Measurements from ENCODE around the gene ARHGEF3. TPM values are rescaled to one million over a fixed set of nuclear protein-coding genes. Genes with fewer than 3 reads are reported as not detected.

The ARHGEF3 gene
- total RNA-seq, 1 donor from 2014 or later = 20.9 TPM

DNA sequence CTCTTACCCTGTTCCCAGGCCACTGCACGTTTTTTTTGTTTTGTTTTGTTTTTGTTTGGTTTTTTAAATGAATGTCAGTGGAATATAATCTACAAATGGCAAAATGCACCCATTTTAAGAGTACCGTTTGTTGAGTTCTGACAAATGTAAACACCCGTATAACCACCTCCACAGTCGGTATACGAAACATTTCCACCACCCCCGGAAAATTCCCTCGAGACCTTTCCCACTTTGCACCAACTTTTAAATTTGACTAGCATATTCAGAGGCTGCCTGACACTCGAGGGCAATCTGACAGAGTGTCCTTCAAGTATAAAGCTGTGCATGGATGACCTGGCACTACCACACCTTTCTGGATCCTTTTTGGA, 613 bp upstream of the ARHGEF3 start:
- H3K27me3 Mint-ChIP-seq = no peaks in the 10 kb centered on the region
- no peaks in the 10 kb centered on the region for H3K36me3 Mint-ChIP-seq
- H3K4me3 Mint-ChIP-seq = peak overlapping the region; percentile 82
- no peaks in the 10 kb centered on the region for H3K9me3 Mint-ChIP-seq
- peak overlapping the region; percentile 78 for H3K27ac Mint-ChIP-seq
- no peak for DNase-seq (ENCODE audit: extremely low spot score, unreplicated experiment)
- TF ChIP-seq, protein P1, sequence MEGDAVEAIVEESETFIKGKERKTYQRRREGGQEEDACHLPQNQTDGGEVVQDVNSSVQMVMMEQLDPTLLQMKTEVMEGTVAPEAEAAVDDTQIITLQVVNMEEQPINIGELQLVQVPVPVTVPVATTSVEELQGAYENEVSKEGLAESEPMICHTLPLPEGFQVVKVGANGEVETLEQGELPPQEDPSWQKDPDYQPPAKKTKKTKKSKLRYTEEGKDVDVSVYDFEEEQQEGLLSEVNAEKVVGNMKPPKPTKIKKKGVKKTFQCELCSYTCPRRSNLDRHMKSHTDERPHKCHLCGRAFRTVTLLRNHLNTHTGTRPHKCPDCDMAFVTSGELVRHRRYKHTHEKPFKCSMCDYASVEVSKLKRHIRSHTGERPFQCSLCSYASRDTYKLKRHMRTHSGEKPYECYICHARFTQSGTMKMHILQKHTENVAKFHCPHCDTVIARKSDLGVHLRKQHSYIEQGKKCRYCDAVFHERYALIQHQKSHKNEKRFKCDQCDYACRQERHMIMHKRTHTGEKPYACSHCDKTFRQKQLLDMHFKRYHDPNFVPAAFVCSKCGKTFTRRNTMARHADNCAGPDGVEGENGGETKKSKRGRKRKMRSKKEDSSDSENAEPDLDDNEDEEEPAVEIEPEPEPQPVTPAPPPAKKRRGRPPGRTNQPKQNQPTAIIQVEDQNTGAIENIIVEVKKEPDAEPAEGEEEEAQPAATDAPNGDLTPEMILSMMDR (conservative IDR thresholded peaks at IDR 0.05) = peak; percentile 13
- peaks cover 35% of the 10 kb centered on the region for H3K4me1 Mint-ChIP-seq (ENCODE audit: unreplicated experiment)

DNA sequence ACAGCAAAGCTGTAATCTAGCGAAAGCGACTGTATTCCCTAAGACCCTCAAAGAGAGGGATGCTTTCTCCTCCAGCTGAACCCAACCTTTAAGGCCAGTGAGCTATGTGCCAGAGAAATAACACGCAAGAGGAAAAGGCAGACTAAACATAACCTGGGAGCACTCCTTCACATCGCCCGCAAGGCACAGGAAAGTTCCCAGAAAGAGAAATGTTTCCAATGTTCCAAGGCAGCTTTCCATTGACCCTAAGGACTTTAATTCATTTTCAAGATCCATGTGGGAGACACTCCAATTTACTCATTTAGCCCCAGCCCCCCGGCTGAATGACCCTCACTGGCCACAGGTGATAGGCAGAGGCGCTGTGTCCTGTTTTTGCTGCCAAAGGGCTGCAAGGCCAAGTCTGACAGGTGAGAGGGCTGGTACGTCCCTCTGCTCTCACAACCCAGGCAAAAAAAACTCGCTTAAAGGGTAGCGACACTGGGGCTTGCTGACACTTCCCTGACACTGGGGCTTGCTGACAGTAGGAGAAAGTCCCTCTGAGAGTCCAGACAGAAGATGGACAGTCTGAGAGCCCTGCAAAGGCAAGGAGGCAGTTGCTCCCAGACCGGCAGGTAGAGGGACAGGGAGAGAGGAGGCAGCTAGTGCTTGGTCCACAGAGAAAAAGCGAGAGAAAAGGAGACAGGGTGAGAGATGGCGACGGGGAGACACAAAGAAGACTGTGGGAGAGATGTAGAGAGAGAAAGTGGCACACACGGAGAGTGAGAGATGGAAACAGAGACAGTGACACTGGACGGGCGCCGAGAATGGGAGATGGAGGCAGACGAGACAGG, 702 bp downstream of the ARHGEF3 start:
- Mint-ChIP-seq H3K36me3 (no peaks in the 10 kb centered on the region), H3K27me3 (no peaks in the 10 kb centered on the region), H3K9me3 (no peaks in the 10 kb centered on the region), H3K27ac (peak overlapping the region; percentile 88), H3K4me1 (ENCODE audit: unreplicated experiment) (peaks cover 46% of the 10 kb centered on the region), H3K4me3 (peak overlapping the region; percentile 97)
- TF ChIP-seq, protein P1 (conservative IDR thresholded peaks at IDR 0.05) = no peak
- no peak for DNase-seq (ENCODE audit: extremely low spot score, unreplicated experiment)

GRCh38 chr3:56800130-56800831, 1.5 kb downstream of the ARHGEF3 start:
- H3K27ac Mint-ChIP-seq = peak overlapping the region; percentile 88
- no peak for DNase-seq (ENCODE audit: extremely low spot score, unreplicated experiment)
- peak overlapping the region; percentile 97 for H3K4me3 Mint-ChIP-seq

DNA sequence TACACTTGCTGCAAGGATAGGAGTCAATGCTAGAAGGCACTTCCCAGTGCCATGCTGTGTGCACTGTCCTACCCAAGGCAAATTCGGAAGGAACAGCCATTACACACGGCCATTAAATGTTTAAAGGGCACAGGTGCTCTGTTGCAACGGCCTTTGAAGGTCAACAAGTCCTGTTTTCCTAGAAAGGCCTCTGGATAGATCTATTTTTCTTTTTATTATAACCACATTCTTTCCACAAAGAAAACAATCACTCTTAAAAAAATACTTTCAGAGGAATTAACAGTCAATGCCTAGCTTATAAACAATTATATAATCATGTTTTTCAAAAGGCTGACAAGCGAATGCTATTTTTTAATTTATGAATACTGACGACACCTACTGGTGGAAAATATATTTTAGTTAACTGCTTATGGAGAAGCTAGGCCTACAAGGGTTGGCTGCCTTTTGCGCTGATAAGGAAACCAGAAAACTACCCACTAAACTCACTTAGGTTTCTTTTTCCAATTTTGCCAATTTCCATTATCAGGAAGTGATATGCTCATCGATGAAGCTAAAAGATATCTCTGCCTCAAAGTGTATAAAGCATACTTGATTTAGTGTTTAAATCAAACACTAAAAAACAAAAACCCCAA, 2.4 kb downstream of the ARHGEF3 start:
- H3K9me3 Mint-ChIP-seq = no peaks in the 10 kb centered on the region
- H3K27ac Mint-ChIP-seq = peak overlapping the region; percentile 77
- H3K4me1 Mint-ChIP-seq (ENCODE audit: unreplicated experiment) = peaks cover 46% of the 10 kb centered on the region
- DNase-seq (ENCODE audit: extremely low spot score, unreplicated experiment) = no peak
- TF ChIP-seq, protein P1 (conservative IDR thresholded peaks at IDR 0.05) = peak; percentile 83
- H3K36me3 Mint-ChIP-seq = no peaks in the 10 kb centered on the region
- H3K27me3 Mint-ChIP-seq = no peaks in the 10 kb centered on the region
- peak overlapping the region; percentile 88 for H3K4me3 Mint-ChIP-seq

More at GRCh38 chr3:56800130-56800831, 1.5 kb downstream of the ARHGEF3 start:
- TF ChIP-seq, protein P1 (conservative IDR thresholded peaks at IDR 0.05) = no peak
- no peaks in the 10 kb centered on the region for H3K9me3 Mint-ChIP-seq
- no peaks in the 10 kb centered on the region for H3K36me3 Mint-ChIP-seq
- H3K4me1 Mint-ChIP-seq (ENCODE audit: unreplicated experiment) = peaks cover 44% of the 10 kb centered on the region
- no peaks in the 10 kb centered on the region for H3K27me3 Mint-ChIP-seq

DNA sequence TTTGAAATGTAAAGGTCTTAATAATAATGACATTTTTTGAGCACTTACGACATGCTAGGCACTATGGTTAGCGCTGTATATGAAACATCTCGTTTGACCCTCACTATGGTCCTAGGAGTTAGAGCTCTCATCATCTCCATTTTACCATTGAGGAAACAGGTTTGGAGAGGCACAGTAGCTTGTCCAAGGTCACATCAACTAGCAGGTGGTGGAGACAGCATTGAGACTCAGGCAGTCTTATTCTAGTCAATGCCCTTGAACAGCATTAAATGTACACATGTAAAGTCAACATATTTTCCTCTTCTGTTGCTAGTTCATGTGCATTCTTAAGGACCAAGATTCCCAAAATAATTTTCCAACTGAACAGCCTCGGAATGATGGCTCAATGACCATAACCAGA, 4.8 kb downstream of the ARHGEF3 start:
- H3K4me3 Mint-ChIP-seq = peak overlapping the region; percentile 68
- no peaks in the 10 kb centered on the region for H3K27me3 Mint-ChIP-seq
- TF ChIP-seq, protein P1 (conservative IDR thresholded peaks at IDR 0.05) = no peak
- no peak for DNase-seq (ENCODE audit: extremely low spot score, unreplicated experiment)
- peaks cover 8% of the 10 kb centered on the region for H3K36me3 Mint-ChIP-seq
- H3K4me1 Mint-ChIP-seq (ENCODE audit: unreplicated experiment) = peaks cover 47% of the 10 kb centered on the region
- H3K27ac Mint-ChIP-seq = no peak overlapping the region
- H3K9me3 Mint-ChIP-seq = no peaks in the 10 kb centered on the region

All from type B pancreatic cell (in vitro differentiated cells).